Measurements from ENCODE around the gene PFDN1. TPM values are rescaled to one million over a fixed set of nuclear protein-coding genes. Genes with fewer than 3 reads are reported as not detected.

PFDN1 gene
- total RNA-seq, 1 experiment from 2014 or later, result 91.9 TPM

GRCh38 chr5:140327589-140327988 lies 24.7 kb upstream of the PFDN1 start:
- intact Hi-C loops (cut with micrococcal nuclease), result no loop called here
- Histone ChIP-seq H3K36me3 (ENCODE audit: low read depth, low read length) (peaks cover 3% of the 10 kb centered on the region; the same call in 1 of the 2 replicates), H4K20me1 (ENCODE audit: low read length) (no peaks in the 10 kb centered on the region), H3K4me2 (ENCODE audit: low read length) (peak overlapping the region; percentile 38; the same call in 1 of the 2 replicates), H3K27ac (ENCODE audit: low read length) (no peak overlapping the region), H2AFZ (ENCODE audit: low read length) (peak overlapping the region; percentile 62), H3K4me1 (ENCODE audit: insufficient read depth, low read length) (peaks cover 35% of the 10 kb centered on the region), H3K27me3 (ENCODE audit: low read length) (no peaks in the 10 kb centered on the region), H3F3A (ENCODE audit: low read length, unreplicated experiment) (no peaks in the 10 kb centered on the region), H3K9ac (ENCODE audit: low read length) (no peak overlapping the region), H3K4me3 (ENCODE audit: low read length) (no peak overlapping the region), H3K79me2 (ENCODE audit: low read length) (no peaks in the 10 kb centered on the region), H3K9me2 (replicated peaks; ENCODE audit: low read length) (no peaks in the 10 kb centered on the region), H3K9me3 (ENCODE audit: low read length) (no peaks in the 10 kb centered on the region)
- BruUV-seq (replicated peaks), result no TSS peak
- ChIA-PET POLR2A (ENCODE audit: unreplicated experiment) (interaction anchor here (0.6 to 0.7 kb wide), 2 partner anchors 17 to 32 kb away, joined by 4 read pairs; no protein-coding TSS in a partner anchor), CTCF (interaction anchor here (0.7 to 1.4 kb wide), 3 partner anchors 18 to 83 kb away, joined by 3 to 4 read pairs (median 3); no protein-coding TSS in a partner anchor)
- DNase-seq (peak; percentile 45), ATAC-seq (no peak)
- TF ChIP-seq CTCF (conservative IDR thresholded peaks at IDR 0.05; ENCODE audit: low read depth, low read length) (no peak), EZH2phosphoT487 (IDR thresholded peaks at IDR 0.05; ENCODE audit: borderline replicate concordance, low read length) (no peak), EZH2 (IDR thresholded peaks at IDR 0.05; ENCODE audit: low read length, unreplicated experiment) (no peak)

GRCh38 chr5:140325486-140325885 lies 22.6 kb upstream of the PFDN1 start:
- CTCF ChIA-PET, result no interaction called here
- no peak overlapping the region for H3K27ac ChIP-seq (ENCODE audit: low read length)
- no peak overlapping the region for H3K4me2 ChIP-seq (ENCODE audit: low read length)
- ATAC-seq (no peak), DNase-seq (no peak)
- peaks cover 44% of the 10 kb centered on the region for H3K4me1 ChIP-seq (ENCODE audit: insufficient read depth, low read length)
- no peak overlapping the region for H3K9ac ChIP-seq (ENCODE audit: low read length)
- no peaks in the 10 kb centered on the region for H3F3A ChIP-seq (ENCODE audit: low read length, unreplicated experiment)
- no peaks in the 10 kb centered on the region for H4K20me1 ChIP-seq (ENCODE audit: low read length)
- H2AFZ ChIP-seq (ENCODE audit: low read length), result no peak overlapping the region
- no peaks in the 10 kb centered on the region for H3K9me2 ChIP-seq (replicated peaks; ENCODE audit: low read length)
- intact Hi-C loops (cut with micrococcal nuclease), result no loop called here
- BruUV-seq (replicated peaks), result no TSS peak
- H3K36me3 ChIP-seq (ENCODE audit: low read depth, low read length), result no peaks in the 10 kb centered on the region
- TF ChIP-seq CTCF (conservative IDR thresholded peaks at IDR 0.05; ENCODE audit: low read depth, low read length), result no peak
- no peak for TF ChIP-seq EZH2phosphoT487 (IDR thresholded peaks at IDR 0.05; ENCODE audit: borderline replicate concordance, low read length)
- TF ChIP-seq EZH2 (IDR thresholded peaks at IDR 0.05; ENCODE audit: low read length, unreplicated experiment), result no peak
- POLR2A ChIA-PET (ENCODE audit: unreplicated experiment), result no interaction called here
- no peaks in the 10 kb centered on the region for H3K27me3 ChIP-seq (ENCODE audit: low read length)
- H3K79me2 ChIP-seq (ENCODE audit: low read length), result no peaks in the 10 kb centered on the region
- H3K9me3 ChIP-seq (ENCODE audit: low read length), result no peaks in the 10 kb centered on the region
- H3K4me3 ChIP-seq (ENCODE audit: low read length), result no peak overlapping the region

- peak overlapping the region; percentile 73 for H3K4me2 ChIP-seq (ENCODE audit: low read length)
- ATAC-seq, result no peak
- no peaks in the 10 kb centered on the region for H4K20me1 ChIP-seq (ENCODE audit: low read length)
- peak overlapping the region; percentile 4; the same call in 1 of the 2 replicates for H2AFZ ChIP-seq (ENCODE audit: low read length)
- no peaks in the 10 kb centered on the region for H3K36me3 ChIP-seq (ENCODE audit: low read depth, low read length)
- no peak for DNase-seq
- H3K4me3 ChIP-seq (ENCODE audit: low read length), result no peak overlapping the region
- intact Hi-C loops (cut with micrococcal nuclease), result no loop called here
- peak overlapping the region; percentile 81 for H3K9ac ChIP-seq (ENCODE audit: low read length)
- TF ChIP-seq EZH2 (IDR thresholded peaks at IDR 0.05; ENCODE audit: low read length, unreplicated experiment), result no peak
- TF ChIP-seq CTCF (conservative IDR thresholded peaks at IDR 0.05; ENCODE audit: low read depth, low read length), result no peak
- TF ChIP-seq EZH2phosphoT487 (IDR thresholded peaks at IDR 0.05; ENCODE audit: borderline replicate concordance, low read length), result no peak
- no peaks in the 10 kb centered on the region for H3K27me3 ChIP-seq (ENCODE audit: low read length)
- peak overlapping the region; percentile 98 for H3K27ac ChIP-seq (ENCODE audit: low read length)
- H3K9me2 ChIP-seq (replicated peaks; ENCODE audit: low read length), result no peaks in the 10 kb centered on the region
- no peaks in the 10 kb centered on the region for H3K79me2 ChIP-seq (ENCODE audit: low read length)
- H3K4me1 ChIP-seq (ENCODE audit: insufficient read depth, low read length), result peaks cover 44% of the 10 kb centered on the region
- POLR2A ChIA-PET (ENCODE audit: unreplicated experiment), result no interaction called here
- CTCF ChIA-PET, result interaction anchor here (2.3 kb wide), 1 partner anchor 22 kb away, joined by 10 read pairs; the partner anchor contains the start of gene HBEGF
- no peaks in the 10 kb centered on the region for H3K9me3 ChIP-seq (ENCODE audit: low read length)
- no TSS peak for BruUV-seq (replicated peaks)
- H3F3A ChIP-seq (ENCODE audit: low read length, unreplicated experiment), result no peaks in the 10 kb centered on the region
Observed at GRCh38 chr5:140324617-140325241, 21.8 kb upstream of the PFDN1 start.
